Pancreas (tissue), 10 donors: ENCODE data around the gene LAIR2. TPM values are rescaled to one million over a fixed set of nuclear protein-coding genes. Genes with fewer than 3 reads are reported as not detected.
A peak's percentile ranks its signal among the peaks of the same experiment; 100 is the strongest.
"Not testable (repeated sequence)": the region's sequence is repeated elsewhere in the genome, so short reads cannot be mapped to it uniquely, and the experiment has no call there.

Source experiments
- ATAC-seq, 4 donors: fragments of 200-7000 bp; cut with Tn5 transposase; one replicate each; pipeline versions ENCODE4 v1.8.0 to v1.9.1; 2020; ENCODE audit warnings: mild to moderate bottlenecking in 4 of 4, moderate library complexity in 4 of 4
- DNase-seq, 6 donors: peaks; one replicate each; pipeline ENCODE4 v3.0.0-alpha.2; 2020
- FAIRE-seq: peaks from 2 replicates; lab custom pipeline; 2012; peaks lifted over from hg19 to GRCh38; lab: Jason Lieb, UNC
- H3K27ac ChIP-seq, 4 donors: fragments of 200-600 bp; sonication (generic); 1 replicate in 3 of 4; 2 replicates in 1 of 4; pipeline versions ENCODE4 v1.5.0 to v1.8.0; 2020
- H3K27me3 ChIP-seq, 4 donors: fragments of 200-600 bp; one replicate each; pipeline ENCODE4 v1.8.0; 2021
- H3K36me3 ChIP-seq, 3 donors: fragments of 200-600 bp; sonication (generic) in 1 of 3; one replicate each; pipeline versions ENCODE4 v1.5.0 to v1.8.0; 2020 to 2021
- H3K4me1 ChIP-seq, 3 donors: fragments of 200-600 bp; one replicate each; pipeline ENCODE4 v1.8.0; 2021
- H3K4me3 ChIP-seq, 4 donors: fragments of 200-600 bp; sonication (generic) in 2 of 4; one replicate each; pipeline versions ENCODE4 v1.5.0 to v1.8.0; 2020 to 2021
- H3K9me3 ChIP-seq, 4 donors: fragments of 200-600 bp; one replicate each; pipeline ENCODE4 v1.8.0; 2021
- CTCF ChIP-seq, 4 donors: fragments of 200-600 bp; sonication (generic) in 3 of 4; IDR thresholded peaks; one replicate each; pipeline versions ENCODE4 v1.5.0 to v1.8.0; 2021; ENCODE audit warnings: antibody characterized with exemption in 4 of 4
- WGBS, 2 donors: extraction: QIAGEN DNeasy Blood & Tissue Kit; methylation state at CpG; one replicate each; pipeline ENCODE4 v1.1.7; 2013; 5-methylcytosine and 5-hydroxymethylcytosine counted together
- intact Hi-C, 3 donors: fragments of 100-400 bp; cut with DNase I; formaldehyde crosslinking; loops; one replicate each; pipeline versions ENCODE4 v1.11.1 to v1.14.2; 2022
- polyA plus RNA-seq, 2 donors: library from polyadenylated mRNA; stranded (reverse); fragments of 200-250 nt; gene quantifications; one replicate each; pipeline ENCODE4 v1.2.3, GENCODE V29; 2013
- total RNA-seq, 6 donors: library from RNA; stranded (reverse); fragmentation: NEBNext Ultra II Directional in 4 of 6; extraction: Animal tissue kit (Norgen Biotek cat#: 25700) in 4 of 6; gene quantifications; one replicate each; pipeline versions ENCODE4 v1.2.1 to v1.2.4, GENCODE V29; 2021 to 2023
- donor health status: healthy with polysubstance abuse.
- donor health status: DM: no; HTN: no; CAD: no; lungs with moderate emphysema.
- donor health status: DM: no; HTN: no; CAD: no.
- donor health status: control.
- donor health status: control.
- donor health status: Bipolar disorder and iron deficiency.
- donor health status: DM: yes; HTN: yes; CAD: no.
- donor health status: DM: no; HTN: no; CAD: no.
- donor health status: DM: no; HTN: no; CAD: no.
- donor health status: DM: yes; HTN: yes; CAD: no.

Gene LAIR2
- total and polyA plus RNA-seq, 8 donors, result not detected

- peaks cover 0 to 7% (median 0%) of the 10 kb centered on the region in 4 donors for H3K27me3 ChIP-seq
- H3K4me1 ChIP-seq, result no peaks in the 10 kb centered on the region
- no peaks in the 10 kb centered on the region for H3K36me3 ChIP-seq
- ATAC-seq (no peak), DNase-seq (no peak), FAIRE-seq (no peak)
- no peak for TF ChIP-seq CTCF (IDR thresholded peaks at IDR 0.05)
- 51 to 54% methylated on average over 10 of the region's 10 CpGs for WGBS, 2 donors
- intact Hi-C loops, result no loop called here
- no peak overlapping the region for H3K27ac ChIP-seq
- no peaks in the 10 kb centered on the region for H3K9me3 ChIP-seq
- H3K4me3 ChIP-seq, result no peak overlapping the region
Observed at GRCh38 chr19:54506079-54506478, 3.4 kb downstream of the LAIR2 start.

GRCh38 chr19:54507038-54507717, 4.5 kb downstream of the LAIR2 start:
- H3K27me3 ChIP-seq, H3K4me3 ChIP-seq, H3K9me3 ChIP-seq, intact Hi-C loops, H3K27ac ChIP-seq, H3K36me3 ChIP-seq, DNase-seq, ATAC-seq, FAIRE-seq, H3K4me1 ChIP-seq: not testable (repeated sequence)
- 31 to 49% methylated on average over 9 to 10 of the region's 15 CpGs for WGBS, 2 donors

- Histone ChIP-seq H3K9me3 (no peaks in the 10 kb centered on the region), H3K4me1 (no peaks in the 10 kb centered on the region), H3K4me3 (no peak overlapping the region), H3K27me3 (peaks cover 0 to 7% (median 0%) of the 10 kb centered on the region in 4 donors), H3K36me3 (no peaks in the 10 kb centered on the region), H3K27ac (no peak overlapping the region)
- 36 to 52% methylated on average over 12 of the region's 12 CpGs for WGBS, 2 donors
- FAIRE-seq (no peak), ATAC-seq (no peak), DNase-seq (no peak)
- intact Hi-C loops, result no loop called here
- TF ChIP-seq CTCF (IDR thresholded peaks at IDR 0.05), result no peak
Observed at GRCh38 chr19:54507824-54508223, 5.2 kb downstream of the LAIR2 start.

- FAIRE-seq, intact Hi-C loops, H3K36me3 ChIP-seq, DNase-seq, H3K4me3 ChIP-seq, H3K27ac ChIP-seq, H3K4me1 ChIP-seq, H3K9me3 ChIP-seq, H3K27me3 ChIP-seq: not testable (repeated sequence)
- ATAC-seq, result peak in 1 of 4 donors; percentile 23
- 31 to 65% methylated on average over 2 of the region's 3 CpGs for WGBS, 2 donors
Observed at GRCh38 chr19:54508487-54508886, 5.9 kb downstream of the LAIR2 start.

- H3K27ac ChIP-seq, FAIRE-seq, H3K9me3 ChIP-seq, H3K4me3 ChIP-seq, H3K36me3 ChIP-seq, H3K27me3 ChIP-seq, H3K4me1 ChIP-seq, intact Hi-C loops, DNase-seq: not testable (repeated sequence)
- whole genome bisulfite sequencing, 2 donors, result 42 to 55% methylated on average over 5 to 9 of the region's 21 CpGs
- peak in 3 of 4 donors; percentile 63 to 94 (median 79) for ATAC-seq
Observed at GRCh38 chr19:54509200-54509940, 6.7 kb downstream of the LAIR2 start.

GRCh38 chr19:54515156-54515555, 12.5 kb downstream of the LAIR2 start:
- no peak overlapping the region for H3K4me3 ChIP-seq
- 38 to 46% methylated on average over 3 of the region's 3 CpGs for WGBS, 2 donors
- no peak for TF ChIP-seq CTCF (IDR thresholded peaks at IDR 0.05)
- peaks cover 0 to 7% (median 0%) of the 10 kb centered on the region in 4 donors for H3K27me3 ChIP-seq
- no peak overlapping the region for H3K27ac ChIP-seq
- no peak for ATAC-seq
- no peaks in the 10 kb centered on the region for H3K9me3 ChIP-seq
- no peaks in the 10 kb centered on the region for H3K4me1 ChIP-seq
- DNase-seq, result no peak
- no peaks in the 10 kb centered on the region for H3K36me3 ChIP-seq
- FAIRE-seq, result no peak
- intact Hi-C loops, result no loop called here
